Mesenteric fat pad (tissue), 1 donor: Measurements from ENCODE around the gene KBTBD2. TPM values are rescaled to one million over a fixed set of nuclear protein-coding genes. Genes with fewer than 3 reads are reported as not detected.
"Not testable (repeated sequence)": the region's sequence is repeated elsewhere in the genome, so short reads cannot be mapped to it uniquely, and the experiment has no call there.

ENCODE experiments used
- DNase-seq: peaks from one replicate; pipeline ENCODE4 v3.0.0-alpha.2; 2020; ENCODE audit warnings: low spot score
- total RNA-seq: library from RNA; stranded (reverse); fragmentation: NEBNext Ultra II Directional; extraction: Animal tissue kit (Norgen Biotek cat#: 25700); gene quantifications from one replicate; pipeline ENCODE4 v1.2.1, GENCODE V29; 2021
- donor health status: DM: yes; HTN: yes; CAD: no.

KBTBD2 gene
- total RNA-seq, 1 donor from 2014 or later, result 33.9 TPM

DNA sequence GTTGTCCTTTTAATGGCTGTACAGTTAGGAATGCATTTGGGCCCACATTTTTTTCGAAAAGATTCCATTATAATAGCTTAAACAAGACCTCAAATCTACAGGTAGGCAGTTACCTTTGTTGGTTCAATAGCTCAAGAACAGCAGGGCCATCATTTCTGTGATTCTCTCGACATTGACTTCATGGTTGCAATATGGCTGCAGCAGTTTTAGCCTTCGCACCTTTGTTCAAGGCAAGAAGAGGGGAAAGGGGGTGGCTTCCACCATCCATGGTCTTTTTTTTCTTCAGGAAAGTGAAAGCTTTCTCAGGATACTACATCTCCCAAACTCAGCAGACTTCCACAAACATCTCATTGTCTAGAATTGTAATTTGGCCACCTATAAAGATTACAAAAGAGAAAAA, 2.2 kb upstream of the KBTBD2 start:
- no peak for DNase-seq

DNA sequence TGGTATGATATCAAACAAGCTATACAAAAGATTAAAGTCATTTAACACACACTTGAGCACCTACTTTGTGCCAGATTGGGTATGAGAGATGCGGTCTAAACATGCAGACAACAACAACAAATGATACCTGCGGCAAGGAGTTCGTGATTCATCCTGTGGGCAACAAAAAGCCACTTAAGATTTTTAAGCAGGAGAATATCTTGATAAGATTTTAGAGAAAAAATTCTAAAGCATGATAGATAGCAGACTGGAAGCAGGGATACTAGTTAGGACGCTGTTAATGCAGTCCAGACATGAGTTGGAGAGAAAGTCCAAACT, 1.6 kb upstream of the KBTBD2 start:
- DNase-seq, result no peak

DNA sequence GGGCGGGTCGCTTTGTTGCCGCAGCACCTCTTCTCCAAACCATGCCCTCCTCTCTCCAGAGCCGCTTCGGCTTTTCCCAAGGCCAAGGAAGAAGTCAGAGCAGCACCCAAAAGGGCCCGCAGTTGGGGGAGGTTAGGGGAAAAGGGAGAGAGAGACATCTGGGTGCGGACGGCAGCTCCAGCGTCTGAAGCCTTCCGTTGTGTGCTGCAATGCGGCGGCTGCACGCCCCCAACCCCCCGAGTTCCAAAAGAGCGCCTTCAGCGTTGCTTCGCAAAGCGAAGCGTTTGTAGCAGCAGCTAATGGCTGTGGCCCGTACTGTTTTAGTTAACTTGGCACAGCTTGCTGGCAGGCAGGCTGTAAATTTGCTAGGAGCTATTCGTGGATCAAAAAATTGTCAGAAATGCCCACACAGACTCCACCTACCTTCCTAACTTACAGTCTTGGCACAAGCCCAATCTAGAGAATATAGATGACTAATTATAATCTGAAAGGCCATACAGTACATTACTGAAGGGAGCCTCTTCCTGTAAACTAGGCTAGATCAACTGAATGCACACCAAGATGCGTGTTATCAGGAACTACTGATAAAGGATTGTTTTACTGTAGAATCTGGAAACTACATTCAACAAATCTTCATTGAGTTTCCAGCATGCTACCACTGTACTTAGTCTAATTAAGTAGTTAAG, 1.1 kb upstream of the KBTBD2 start:
- DNase-seq, result no peak

DNA sequence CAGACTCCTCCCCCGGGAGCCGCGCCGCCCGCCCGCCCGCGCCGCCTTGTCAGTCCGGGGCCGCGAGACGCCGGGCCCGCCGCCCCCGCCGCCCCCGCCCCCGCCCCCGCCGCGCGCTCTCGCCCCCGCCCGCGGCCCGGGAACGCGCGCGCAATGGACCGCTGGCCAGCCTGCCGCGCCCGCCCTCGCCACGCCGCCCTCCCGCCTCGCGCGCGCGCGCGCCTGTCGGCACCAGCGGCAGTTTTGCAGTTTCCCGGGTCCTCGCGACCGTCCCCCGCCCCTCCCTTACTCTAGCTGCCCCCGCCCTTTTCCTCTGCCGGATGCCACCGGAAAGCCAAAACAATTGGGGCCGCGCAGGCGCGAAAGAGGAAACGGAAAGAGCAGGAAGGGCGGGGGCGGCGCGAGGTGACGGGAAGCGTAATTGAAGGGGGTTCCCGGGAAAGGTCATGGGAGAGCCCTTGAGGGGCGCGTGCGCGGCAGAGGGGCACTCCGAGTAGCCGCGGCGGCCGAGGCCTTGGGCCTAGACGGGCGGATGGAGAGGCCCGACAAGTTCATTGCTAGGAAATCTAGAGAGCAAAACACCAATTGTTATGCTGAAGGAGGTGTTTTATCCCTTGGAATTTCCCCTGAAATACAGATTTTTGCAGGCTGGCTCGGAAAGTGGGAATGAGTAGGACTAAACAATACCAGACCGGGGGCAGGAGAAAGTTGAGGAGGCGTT, 400 bp upstream of the KBTBD2 start:
- peak; percentile 98 for DNase-seq

DNA sequence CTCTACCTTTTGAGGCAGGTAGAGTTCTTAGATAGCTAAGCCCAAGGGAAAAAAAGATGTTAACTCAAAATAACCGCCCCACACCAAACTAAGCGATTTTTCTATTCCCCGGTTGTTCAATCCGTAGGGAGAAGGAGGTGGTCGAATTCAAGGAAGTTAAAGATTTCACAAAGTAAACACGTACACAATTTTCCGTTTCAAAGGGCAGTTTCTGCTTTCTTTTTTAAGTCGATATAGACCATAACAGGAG, 842 bp downstream of the KBTBD2 start:
- DNase-seq, result no peak

DNA sequence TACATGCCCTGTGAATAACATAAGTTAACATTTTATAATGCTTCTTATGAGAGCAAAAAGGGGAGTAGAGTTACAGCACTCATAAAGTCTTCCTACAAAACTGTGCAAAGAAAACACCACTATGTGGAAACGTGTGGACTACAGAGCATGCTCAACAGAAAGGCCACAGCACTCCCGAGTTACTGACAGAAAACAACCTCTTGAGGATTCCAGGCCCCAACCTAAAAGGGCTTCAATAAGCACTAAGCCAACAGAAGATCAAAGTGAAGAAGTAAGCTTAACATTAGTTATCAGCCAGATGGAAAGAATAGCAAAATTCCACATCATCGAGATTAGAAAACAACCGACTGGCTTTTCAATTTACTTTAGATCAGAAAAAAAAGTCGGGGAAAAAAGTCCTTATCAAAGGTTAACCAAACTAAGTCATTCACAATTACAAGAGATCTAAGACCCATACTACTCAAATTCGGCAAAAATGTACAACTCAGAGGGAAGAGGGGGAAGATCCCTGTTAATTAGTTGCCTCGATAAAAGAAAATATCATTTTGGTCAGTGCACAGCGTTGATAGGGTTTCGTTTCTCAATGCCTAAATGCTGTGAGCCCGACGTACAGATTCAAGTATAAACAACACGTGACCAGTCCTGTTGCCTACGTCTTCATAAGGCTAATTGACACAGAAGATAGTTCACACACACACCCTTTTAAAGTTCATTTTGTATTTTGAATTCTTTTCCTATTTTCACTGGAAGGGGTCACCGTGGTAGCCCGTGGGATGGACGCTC, 1.4 kb downstream of the KBTBD2 start:
- no peak for DNase-seq

DNA sequence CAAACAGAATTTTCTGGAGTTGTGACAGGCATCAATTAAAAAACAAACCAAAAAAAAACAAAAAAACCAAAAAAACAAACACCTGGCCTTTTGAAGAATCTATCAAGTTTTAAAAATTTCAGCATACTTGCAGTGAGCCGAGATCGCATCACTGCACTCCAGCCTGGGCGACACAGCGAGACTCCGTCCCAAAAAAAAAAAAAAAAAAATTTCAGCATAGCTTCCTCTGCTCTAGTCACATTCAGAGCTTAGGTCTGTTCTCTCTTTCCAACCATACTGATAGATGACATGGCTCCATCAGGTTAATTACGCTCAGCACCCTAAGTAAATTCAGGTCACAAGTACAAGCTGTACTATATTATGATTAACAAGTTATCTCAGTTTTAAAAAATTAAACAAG, 3.1 kb downstream of the KBTBD2 start:
- no peak for DNase-seq

DNA sequence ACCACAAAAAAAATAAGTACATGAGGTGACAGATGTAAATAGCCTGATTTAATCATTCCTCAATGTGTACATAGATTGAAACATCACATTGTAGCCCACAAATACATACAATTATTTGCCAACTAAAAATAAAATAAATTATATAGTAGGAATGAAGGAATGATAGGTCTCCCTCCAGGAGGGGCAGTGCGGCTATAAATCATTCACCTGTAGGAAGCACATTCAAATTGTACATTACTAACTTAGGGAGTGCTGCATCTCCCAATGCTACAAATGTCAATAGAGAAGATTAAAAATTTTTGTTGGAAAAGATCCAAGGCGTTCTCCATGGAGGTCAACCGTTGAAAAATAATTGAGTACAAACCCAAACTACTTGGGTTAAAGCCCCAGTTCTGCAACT, 4.2 kb downstream of the KBTBD2 start:
- DNase-seq, result no peak

DNA sequence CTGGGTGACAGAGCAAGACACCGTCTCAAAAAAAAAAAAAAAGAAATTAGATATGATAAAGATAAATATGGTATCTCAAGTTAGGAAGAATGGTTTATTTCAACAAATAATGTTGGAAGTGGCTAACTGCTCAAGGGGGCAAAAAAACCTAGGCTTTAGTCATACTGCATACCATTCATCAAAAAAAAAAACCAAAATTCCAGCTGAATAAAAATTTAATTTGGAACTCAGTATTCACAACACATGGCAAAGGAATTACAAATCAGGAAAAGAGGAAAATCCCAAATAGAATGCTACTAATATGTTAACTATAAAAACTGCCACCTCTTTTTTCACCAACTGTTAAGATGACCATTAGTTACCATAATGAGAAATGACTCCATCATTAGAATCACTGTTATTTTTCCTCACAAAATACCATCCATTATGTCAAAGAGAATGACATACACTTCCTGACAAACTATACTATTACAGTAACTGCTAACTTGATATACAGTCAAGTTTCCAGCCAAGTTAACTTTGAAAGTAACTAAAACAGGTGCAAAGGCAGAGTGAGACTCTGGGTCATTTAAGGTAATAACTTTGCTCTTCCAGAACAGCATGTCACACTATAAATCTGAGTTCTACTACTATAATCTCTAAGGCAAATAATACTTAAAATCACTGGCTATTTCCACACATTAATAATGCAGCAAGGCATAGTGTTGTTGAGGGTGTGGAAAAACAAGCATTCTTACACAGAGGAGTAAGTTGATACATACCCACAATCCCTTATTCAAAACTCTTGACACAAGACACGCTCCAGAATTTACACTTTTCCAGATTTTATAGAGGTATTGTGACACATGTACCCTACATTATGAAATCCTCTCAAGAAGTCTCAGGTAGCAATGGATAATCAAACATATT, 10.2 kb downstream of the KBTBD2 start:
- DNase-seq, result no peak

DNA sequence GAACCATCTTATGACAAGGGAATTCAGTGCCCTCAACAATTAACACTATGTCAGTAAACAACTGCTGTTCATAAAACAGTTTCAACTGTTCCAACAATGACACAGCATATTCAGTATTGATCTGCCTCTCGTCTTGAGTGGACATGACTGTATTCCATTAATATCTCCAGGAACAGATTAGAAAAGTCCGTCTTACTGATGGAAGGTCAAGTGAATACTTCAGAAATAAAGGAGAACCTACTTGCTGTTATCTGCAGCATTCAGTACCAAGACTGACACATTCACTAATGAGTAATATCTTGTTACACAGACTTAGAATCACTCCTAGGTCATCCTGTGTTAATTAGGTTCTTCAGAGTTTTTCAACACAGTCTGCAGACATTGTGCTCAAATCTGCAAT, 12.1 kb downstream of the KBTBD2 start:
- DNase-seq, result no peak

DNA sequence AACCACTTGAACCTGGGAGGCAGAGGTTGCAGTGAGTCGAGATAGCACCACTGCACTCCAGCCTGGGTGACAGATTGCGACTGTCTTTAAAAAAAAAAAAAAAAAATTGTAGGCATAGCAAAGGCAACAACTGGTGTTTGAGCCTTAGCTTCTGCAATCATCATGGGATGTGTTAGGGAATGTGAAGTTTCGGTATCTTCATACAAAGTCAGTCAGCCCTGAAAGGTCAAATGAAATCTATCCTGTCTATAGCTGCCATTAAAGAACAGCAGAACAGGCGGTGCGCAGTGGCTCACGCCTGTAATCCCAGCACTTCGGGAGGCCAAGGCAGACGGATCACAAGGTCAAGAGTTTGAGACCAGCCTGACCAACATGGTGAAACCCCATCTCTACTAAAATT, 13.5 kb downstream of the KBTBD2 start:
- DNase-seq, result not testable (repeated sequence)

DNA sequence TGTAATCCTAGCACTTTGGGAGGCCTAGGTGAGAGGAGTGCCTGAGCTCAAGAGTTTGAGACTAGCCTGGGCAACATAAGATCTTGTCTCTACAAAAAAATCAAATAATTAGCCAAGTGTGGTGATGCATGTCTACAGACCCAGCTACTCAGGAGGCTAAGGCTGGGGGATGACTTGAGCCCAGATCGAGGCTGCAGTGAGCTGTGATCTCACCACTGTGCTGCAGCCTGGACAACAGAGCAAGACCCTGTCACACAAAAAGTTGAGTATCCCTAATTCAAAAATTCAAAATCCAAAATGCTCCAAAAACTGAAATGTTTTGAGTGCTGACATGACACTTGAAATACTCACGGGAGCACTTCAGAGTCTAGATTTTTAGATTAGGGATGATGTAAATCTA, 19.1 kb downstream of the KBTBD2 start:
- DNase-seq, result no peak

DNA sequence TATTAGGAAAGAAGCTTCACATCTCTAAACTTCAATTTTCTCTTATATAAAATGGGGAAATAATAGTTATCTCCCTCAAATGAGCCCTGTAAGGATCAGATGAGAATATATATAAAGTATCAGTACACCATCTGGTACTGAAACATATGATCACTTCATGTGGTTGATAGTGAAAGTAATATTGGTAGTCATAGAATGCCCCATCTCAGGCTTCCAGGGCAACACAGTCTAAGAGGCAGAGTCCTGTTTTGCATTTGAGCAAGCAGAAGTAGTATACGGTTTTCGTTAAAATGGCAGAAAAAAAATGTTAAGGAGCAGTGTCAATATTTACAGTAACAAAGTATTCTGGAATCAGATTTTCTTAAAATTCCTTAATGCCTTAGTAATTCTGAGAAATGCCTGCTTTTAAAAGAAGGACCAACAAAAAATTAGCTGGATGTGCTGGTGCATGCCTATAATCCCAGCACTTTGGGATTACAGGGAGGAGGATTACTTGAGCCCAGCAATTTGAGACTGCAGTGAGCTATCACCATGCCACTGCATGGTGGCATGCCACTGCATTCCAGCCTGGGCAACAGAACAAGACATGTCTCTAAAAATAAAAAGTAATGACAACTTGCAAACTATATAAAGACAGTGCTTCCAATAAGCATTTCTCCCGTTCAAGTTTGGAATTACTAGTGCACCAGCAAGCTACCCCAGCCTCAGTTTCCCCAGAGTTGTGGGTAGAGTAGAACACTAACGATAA, 19.8 kb downstream of the KBTBD2 start:
- DNase-seq, result no peak

DNA sequence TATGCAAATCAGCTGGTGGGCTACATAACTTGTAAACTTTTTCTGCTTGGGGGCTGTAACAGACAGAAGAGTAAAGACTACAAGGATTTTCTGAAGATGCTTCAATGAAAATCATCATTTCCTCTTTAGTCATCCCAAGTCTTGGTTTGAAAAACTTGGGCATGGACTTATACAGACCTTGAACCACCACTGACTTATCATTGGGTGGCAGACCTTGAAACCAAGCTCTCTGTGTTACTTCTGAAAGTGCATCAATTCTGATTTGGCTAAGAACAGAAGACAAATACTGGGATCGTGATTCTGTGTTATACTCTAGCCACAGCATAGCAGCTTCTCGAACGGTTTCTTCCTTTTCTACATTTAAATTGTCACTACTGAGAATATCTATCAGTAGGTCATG, 21.3 kb downstream of the KBTBD2 start:
- no peak for DNase-seq

DNA sequence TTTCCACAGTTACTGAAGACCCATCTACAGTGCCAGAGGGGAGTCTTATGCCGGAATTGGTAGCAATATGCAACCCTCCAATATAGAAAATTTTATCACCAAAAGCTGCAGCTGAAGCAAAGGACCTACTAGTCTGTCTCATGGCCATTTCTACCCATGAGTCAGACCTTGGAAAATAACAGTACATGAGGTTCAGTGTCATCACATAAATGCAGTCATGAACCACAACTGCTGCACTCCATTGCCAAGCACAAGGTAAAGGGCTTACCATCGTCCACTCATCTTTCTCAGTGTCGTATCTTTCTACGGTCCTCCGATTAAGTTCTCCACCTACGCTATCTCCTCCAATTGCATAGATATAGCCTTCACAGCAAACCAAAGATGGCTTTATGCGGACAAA, 21.8 kb downstream of the KBTBD2 start:
- no peak for DNase-seq

DNA sequence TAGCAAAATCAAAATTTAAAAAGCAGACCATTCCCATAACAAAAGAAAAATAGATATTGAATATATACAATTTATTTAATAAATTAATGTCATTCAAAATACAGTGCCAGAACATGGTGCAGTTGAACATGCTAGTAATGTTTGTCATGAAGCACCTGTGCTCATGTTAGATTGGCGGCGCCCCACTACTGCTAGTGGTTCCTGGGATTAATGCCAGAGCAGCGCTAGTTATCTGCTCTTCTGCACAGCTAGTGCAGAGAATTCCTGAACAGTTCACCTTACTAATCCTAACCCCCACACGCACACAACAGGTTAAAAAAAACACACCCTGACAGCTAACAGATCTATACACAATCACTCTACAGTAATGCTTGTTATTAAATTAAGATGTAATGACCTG, 23.4 kb downstream of the KBTBD2 start:
- DNase-seq, result no peak

DNA sequence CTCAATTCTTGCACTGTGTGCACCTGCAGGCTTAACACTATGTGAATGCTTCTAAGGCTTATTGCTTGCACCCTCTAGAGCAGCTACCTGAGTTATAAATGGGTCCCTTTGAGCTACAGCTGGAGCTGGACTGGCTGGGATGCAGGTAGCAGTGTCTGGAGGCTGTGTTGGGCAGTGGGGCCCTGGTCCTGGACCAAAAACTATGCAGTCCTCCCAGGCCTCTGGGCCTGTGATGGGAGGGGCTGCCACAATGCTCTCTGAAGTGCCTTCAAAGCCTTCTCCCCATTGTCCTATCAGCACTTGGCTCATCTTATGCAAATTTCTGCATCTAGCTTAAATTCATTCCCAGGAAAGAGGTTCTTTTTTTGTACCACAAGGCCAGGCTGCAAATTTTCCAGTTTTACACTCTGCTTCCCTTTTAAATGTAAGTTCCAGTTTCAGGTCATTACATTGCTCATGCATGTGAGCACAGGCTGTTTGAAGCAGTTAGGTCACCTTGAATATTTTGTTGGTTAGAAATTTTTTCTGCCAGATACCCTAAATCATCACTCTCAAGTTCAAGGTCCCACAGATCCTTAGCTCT, 26.0 kb downstream of the KBTBD2 start:
- DNase-seq, result no peak

DNA sequence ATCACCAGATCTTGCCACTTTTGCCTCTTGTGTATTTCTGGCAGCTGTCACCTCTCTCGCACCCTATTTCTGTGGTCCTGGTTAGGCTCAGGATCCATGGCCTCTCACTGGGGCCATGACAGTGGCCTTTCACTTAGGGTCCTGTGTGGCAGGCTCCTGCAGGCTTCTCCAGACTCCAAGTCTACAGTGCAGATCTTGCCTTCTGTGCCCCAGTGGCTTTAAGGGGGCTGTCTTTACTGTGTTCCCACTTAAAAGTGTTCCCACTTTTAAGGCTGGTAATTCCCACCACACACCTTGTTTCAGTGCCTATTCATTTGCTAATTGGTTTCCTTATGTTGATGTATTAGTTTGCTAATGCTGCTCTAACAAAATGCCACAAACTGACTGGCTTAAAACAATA, 27.7 kb downstream of the KBTBD2 start:
- DNase-seq, result not testable (repeated sequence)

DNA sequence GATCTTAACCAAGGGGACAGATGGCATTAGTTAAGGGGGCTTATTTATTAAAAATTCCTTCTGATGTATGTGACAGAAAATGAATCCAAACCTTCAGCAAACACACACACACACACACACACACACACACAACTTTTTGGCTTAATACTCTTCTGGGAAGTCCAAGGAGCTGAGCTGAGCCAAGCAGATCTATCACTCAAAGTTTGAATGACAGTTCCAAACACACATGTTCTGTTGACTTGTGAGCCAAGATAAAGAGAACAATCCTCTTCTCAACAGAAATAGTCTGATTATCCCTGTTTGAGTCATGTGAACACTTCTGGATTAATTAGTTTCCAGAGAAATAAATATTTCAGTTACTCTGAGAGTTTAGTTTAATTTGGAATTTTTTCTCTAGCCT, 31.5 kb downstream of the KBTBD2 start:
- no peak for DNase-seq

DNA sequence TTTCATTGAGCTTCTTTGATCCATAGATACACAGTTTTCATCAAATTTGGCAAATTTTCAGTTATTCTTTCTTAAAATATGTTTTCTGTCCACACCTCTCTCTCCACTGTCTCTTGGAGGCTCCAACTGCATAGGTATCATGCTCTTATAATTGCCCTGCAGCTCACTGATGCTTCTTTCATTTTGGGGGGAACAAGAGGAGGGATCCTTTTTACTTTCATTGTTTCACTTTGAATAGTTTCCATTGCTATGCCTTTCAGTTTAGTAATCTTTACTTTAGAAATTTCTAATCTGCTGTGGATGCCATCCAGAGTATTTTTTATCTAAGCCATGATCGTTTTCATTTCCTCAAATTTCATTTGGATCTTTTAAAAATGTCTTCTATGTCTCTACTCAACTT, 32.9 kb downstream of the KBTBD2 start:
- DNase-seq, result no peak

DNA sequence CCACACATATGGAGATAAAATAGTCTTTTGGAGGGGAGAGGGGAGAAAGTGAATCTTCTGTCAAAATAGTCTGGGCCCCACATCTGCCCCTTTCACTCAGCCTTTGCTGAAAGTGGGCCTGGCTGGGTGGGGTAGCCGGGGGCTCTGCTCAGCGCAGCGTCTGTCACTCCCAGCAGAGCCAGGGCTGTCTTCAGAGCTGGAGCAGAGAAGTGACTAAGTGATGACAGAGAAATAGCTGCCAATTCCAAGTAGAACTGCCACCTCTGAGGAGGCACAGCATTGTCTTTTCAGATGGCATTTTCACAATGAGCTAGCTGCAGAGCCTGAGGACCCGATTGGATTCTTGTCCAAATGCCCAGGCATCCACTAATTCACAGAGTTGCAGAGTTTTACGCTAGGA, 34.5 kb downstream of the KBTBD2 start:
- DNase-seq, result not testable (repeated sequence)
